A549 (cell line): ENCODE data around the gene PLAA. TPM values are rescaled to one million over a fixed set of nuclear protein-coding genes. Genes with fewer than 3 reads are reported as not detected.

Experiments
- ATAC-seq, 2 experiments: fragments of 200-7000 bp in 1 of 2; fragments of >200 bp in 1 of 2; cut with Nextera tagmentation in 1 of 2; cut with Tn5 transposase in 1 of 2; 3 replicates each; pipeline versions ENCODE4 v1.8.0 to v1.9.1; 2018 to 2020; ENCODE audit warnings: mild to moderate bottlenecking in 1 of 2, moderate library complexity in 1 of 2
- CTCF ChIA-PET: fragments of 300-600 bp; sonication (Branson Sonifier 250); formaldehyde crosslinking; extraction: SDS; loops from one replicate; lab custom pipeline; 2021; ENCODE audit warnings: antibody characterized with exemption, inconsistent platforms; lab: Yijun Ruan, JAX
- POLR2A ChIA-PET: fragments of 350-600 bp; formaldehyde crosslinking; extraction: SDS; loops from one replicate; lab custom pipeline; 2021; ENCODE audit warnings: antibody characterized with exemption, inconsistent platforms; lab: Yijun Ruan, JAX
- DNase-seq, 2 experiments: peaks; one replicate each; pipeline versions ENCODE4 v3.0.0 to v3.0.0-alpha.2; 2011 to 2016; ENCODE audit warnings: low read depth in 1 of 2, low spot score in 1 of 2
- FAIRE-seq: peaks from 2 replicates; lab custom pipeline; 2011; peaks lifted over from hg19 to GRCh38; lab: Jason Lieb, UNC
- H3K27ac ChIP-seq, 2 experiments: fragments of >200 bp; sonication (Bioruptor Twin); formaldehyde crosslinking; 3 replicates each; pipeline ENCODE4 v1.5.1; 2016 to 2017
- H3K4me1 ChIP-seq: fragments of >200 bp; sonication (Bioruptor Twin); formaldehyde crosslinking; 3 replicates; pipeline ENCODE4 v1.6.1; 2016
- H3K4me2 ChIP-seq: fragments of >200 bp; sonication (Bioruptor Twin); formaldehyde crosslinking; 3 replicates; pipeline ENCODE4 v1.6.1; 2016
- H3K4me3 ChIP-seq: fragments of >200 bp; sonication (Bioruptor Twin); formaldehyde crosslinking; 3 replicates; pipeline ENCODE4 v1.5.1; 2016
- H3K9me3 ChIP-seq: fragments of >200 bp; sonication (Bioruptor Twin); formaldehyde crosslinking; 3 replicates; pipeline ENCODE4 v1.6.1; 2016
- CBX2 ChIP-seq: fragments of 200-600 bp; sonication (generic); IDR thresholded peaks from 2 replicates; pipeline ENCODE4 v1.6.1; 2016; ENCODE audit warnings: low read depth, mild to moderate bottlenecking, borderline replicate concordance
- CBX8 ChIP-seq: fragments of 200-600 bp; sonication (generic); IDR thresholded peaks from 2 replicates; pipeline ENCODE4 v1.6.1; 2016
- EP300 ChIP-seq, 2 experiments: fragments of >200 bp; sonication (Bioruptor Twin); formaldehyde crosslinking; IDR thresholded peaks; 2 replicates in 1 of 2; 3 replicates in 1 of 2; pipeline ENCODE4 v1.6.1; 2016 to 2017
- ESRRA ChIP-seq: fragments of 150-350 bp; IDR thresholded peaks from 2 replicates; pipeline ENCODE4 v1.6.1; 2014; ENCODE audit warnings: mild to moderate bottlenecking, low read length, borderline replicate concordance
- FOSB ChIP-seq: fragments of 250-450 bp; sonication (Bioruptor Pico); IDR thresholded peaks from 2 replicates; pipeline ENCODE4 v1.5.0; 2020; ENCODE audit warnings: mild to moderate bottlenecking, moderate library complexity
- HOXB5 ChIP-seq: fragments of 250-450 bp; sonication (Bioruptor Pico); IDR thresholded peaks from 2 replicates; pipeline ENCODE4 v1.5.0; 2020; ENCODE audit warnings: mild to moderate bottlenecking, moderate library complexity
- JUNB ChIP-seq: fragments of >200 bp; sonication (Bioruptor Twin); formaldehyde crosslinking; IDR thresholded peaks from 2 replicates; pipeline ENCODE4 v1.6.1; 2016
- KDM5A ChIP-seq: fragments of 200-600 bp; sonication (generic); IDR thresholded peaks from 2 replicates; pipeline ENCODE4 v1.6.1; 2016; ENCODE audit warnings: antibody characterized with exemption, mild to moderate bottlenecking
- MAZ ChIP-seq: fragments of 150-350 bp; IDR thresholded peaks from 2 replicates; pipeline ENCODE4 v1.6.1; 2014; ENCODE audit warnings: antibody characterized with exemption, low read depth, low read length, borderline replicate concordance
- NFE2L2 ChIP-seq: fragments of 150-350 bp; conservative IDR thresholded peaks from 2 replicates; pipeline ENCODE4 v1.6.1; 2014; ENCODE audit warnings: low read length
- PHF8 ChIP-seq: fragments of 200-600 bp; sonication (generic); IDR thresholded peaks from 2 replicates; pipeline ENCODE4 v1.6.1; 2016; ENCODE audit warnings: low read depth, mild to moderate bottlenecking, antibody characterized with exemption, moderate library complexity, borderline replicate concordance
- RARB ChIP-seq: fragments of 250-450 bp; sonication (Bioruptor Pico); IDR thresholded peaks from 2 replicates; pipeline ENCODE4 v1.8.0; 2021; ENCODE audit warnings: mild to moderate bottlenecking, moderate library complexity
- RCOR1 ChIP-seq: fragments of 150-350 bp; IDR thresholded peaks from 2 replicates; pipeline ENCODE4 v1.6.1; 2014; ENCODE audit warnings: antibody characterized with exemption, low read length, low read depth
- RFX5 ChIP-seq: fragments of 450-650 bp; IDR thresholded peaks from 2 replicates; pipeline ENCODE4 v1.7.1; 2014; ENCODE audit warnings: antibody characterized with exemption, mild to moderate bottlenecking, moderate library complexity
- RNF2 ChIP-seq: fragments of 200-600 bp; sonication (generic); IDR thresholded peaks from 2 replicates; pipeline ENCODE4 v1.6.1; 2016; ENCODE audit warnings: low read depth, mild to moderate bottlenecking, antibody characterized with exemption, moderate library complexity, borderline replicate concordance
- TP53 ChIP-seq: fragments of 250-450 bp; sonication (Bioruptor Pico); IDR thresholded peaks from 2 replicates; pipeline ENCODE4 v1.5.0; 2021; ENCODE audit warnings: mild to moderate bottlenecking, moderate library complexity
- ZNF302 ChIP-seq: fragments of 250-450 bp; sonication (Bioruptor Pico); IDR thresholded peaks from 2 replicates; pipeline ENCODE4 v1.9.0; 2021; ENCODE audit warnings: inconsistent platforms, mild to moderate bottlenecking, moderate library complexity
- WGBS: methylation state at CpG from one replicate; pipeline ENCODE4 v1.1.6; 2017; ENCODE audit errors: missing lambda C conversion rate; 5-methylcytosine and 5-hydroxymethylcytosine counted together
- polyA plus RNA-seq, 4 experiments: library from polyadenylated mRNA; depleted of rRNA in 3 of 4; stranded (reverse); fragments of >200 nt; fragmentation: RNase III in 1 of 4; extraction: RNeasy Plus Mini Kit Qiagen cat#74134 plus additional on column Dnase treatment in 1 of 4; gene quantifications; 2 replicates in 3 of 4; 3 replicates in 1 of 4; pipeline ENCODE4 v1.2.3, GENCODE V29; 2011 to 2017
- TF ChIP-seq, protein P1 (sequence below): fragments of 200-600 bp; sonication (generic); IDR thresholded peaks from 2 replicates; pipeline ENCODE4 v1.6.1; 2016; ENCODE audit warnings: antibody characterized with exemption, mild to moderate bottlenecking, moderate library complexity
- TF ChIP-seq, protein P2 (sequence below): fragments of >200 bp; sonication (Bioruptor Twin); formaldehyde crosslinking; IDR thresholded peaks from 2 replicates; pipeline ENCODE4 v1.6.1; 2016
- TF ChIP-seq, protein P3 (sequence below): fragments of 250-450 bp; sonication (Bioruptor Pico); IDR thresholded peaks from 2 replicates; pipeline ENCODE4 v1.5.0; 2020; ENCODE audit warnings: low read depth, mild to moderate bottlenecking, moderate library complexity
- TF ChIP-seq, protein P4 (sequence below): fragments of >200 bp; sonication (Bioruptor Twin); formaldehyde crosslinking; IDR thresholded peaks from 3 replicates; pipeline ENCODE4 v1.6.1; 2016
- TF ChIP-seq, protein P5 (sequence below): IDR thresholded peaks from 2 replicates; pipeline ENCODE4 v1.6.1; 2012

Gene PLAA
- polyA plus RNA-seq, 2 of the 4 experiments (the other 2 are of a cell fraction) = 25.5 to 37.5 TPM

DNA sequence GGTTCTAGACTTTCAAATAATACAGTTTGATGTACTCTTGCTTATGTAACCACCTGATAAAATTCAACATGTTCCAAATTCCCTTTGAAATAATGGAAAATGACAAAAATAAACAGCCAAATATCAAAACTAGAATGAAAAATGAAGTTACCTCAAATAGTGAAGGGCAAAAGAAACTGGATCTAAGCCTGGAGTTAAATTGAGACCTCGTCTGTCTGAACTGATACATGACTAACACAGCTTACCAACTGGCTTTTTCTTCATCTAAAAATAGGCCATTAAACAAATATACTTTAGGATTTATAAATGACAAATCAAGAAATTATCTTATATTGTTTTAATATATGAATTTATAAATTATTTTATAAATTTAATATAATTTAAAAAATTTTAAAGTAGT lies 42.4 kb downstream of the PLAA start:
- 72% methylated on average over 1 of the region's 1 CpG for WGBS
- TF ChIP-seq, protein P1, sequence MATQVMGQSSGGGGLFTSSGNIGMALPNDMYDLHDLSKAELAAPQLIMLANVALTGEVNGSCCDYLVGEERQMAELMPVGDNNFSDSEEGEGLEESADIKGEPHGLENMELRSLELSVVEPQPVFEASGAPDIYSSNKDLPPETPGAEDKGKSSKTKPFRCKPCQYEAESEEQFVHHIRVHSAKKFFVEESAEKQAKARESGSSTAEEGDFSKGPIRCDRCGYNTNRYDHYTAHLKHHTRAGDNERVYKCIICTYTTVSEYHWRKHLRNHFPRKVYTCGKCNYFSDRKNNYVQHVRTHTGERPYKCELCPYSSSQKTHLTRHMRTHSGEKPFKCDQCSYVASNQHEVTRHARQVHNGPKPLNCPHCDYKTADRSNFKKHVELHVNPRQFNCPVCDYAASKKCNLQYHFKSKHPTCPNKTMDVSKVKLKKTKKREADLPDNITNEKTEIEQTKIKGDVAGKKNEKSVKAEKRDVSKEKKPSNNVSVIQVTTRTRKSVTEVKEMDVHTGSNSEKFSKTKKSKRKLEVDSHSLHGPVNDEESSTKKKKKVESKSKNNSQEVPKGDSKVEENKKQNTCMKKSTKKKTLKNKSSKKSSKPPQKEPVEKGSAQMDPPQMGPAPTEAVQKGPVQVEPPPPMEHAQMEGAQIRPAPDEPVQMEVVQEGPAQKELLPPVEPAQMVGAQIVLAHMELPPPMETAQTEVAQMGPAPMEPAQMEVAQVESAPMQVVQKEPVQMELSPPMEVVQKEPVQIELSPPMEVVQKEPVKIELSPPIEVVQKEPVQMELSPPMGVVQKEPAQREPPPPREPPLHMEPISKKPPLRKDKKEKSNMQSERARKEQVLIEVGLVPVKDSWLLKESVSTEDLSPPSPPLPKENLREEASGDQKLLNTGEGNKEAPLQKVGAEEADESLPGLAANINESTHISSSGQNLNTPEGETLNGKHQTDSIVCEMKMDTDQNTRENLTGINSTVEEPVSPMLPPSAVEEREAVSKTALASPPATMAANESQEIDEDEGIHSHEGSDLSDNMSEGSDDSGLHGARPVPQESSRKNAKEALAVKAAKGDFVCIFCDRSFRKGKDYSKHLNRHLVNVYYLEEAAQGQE = no peak
- TF ChIP-seq, protein P2, sequence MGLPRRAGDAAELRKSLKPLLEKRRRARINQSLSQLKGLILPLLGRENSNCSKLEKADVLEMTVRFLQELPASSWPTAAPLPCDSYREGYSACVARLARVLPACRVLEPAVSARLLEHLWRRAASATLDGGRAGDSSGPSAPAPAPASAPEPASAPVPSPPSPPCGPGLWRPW = no peak
- TF ChIP-seq CBX8 (no peak), KDM5A (no peak), ZNF302 (CRISPR knock-in tag) (no peak), RNF2 (no peak), RCOR1 (no peak), ESRRA (no peak)
- TF ChIP-seq, protein P3, sequence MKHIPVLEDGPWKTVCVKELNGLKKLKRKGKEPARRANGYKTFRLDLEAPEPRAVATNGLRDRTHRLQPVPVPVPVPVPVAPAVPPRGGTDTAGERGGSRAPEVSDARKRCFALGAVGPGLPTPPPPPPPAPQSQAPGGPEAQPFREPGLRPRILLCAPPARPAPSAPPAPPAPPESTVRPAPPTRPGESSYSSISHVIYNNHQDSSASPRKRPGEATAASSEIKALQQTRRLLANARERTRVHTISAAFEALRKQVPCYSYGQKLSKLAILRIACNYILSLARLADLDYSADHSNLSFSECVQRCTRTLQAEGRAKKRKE (CRISPR knock-in tag) = no peak
- TF ChIP-seq, protein P4, sequence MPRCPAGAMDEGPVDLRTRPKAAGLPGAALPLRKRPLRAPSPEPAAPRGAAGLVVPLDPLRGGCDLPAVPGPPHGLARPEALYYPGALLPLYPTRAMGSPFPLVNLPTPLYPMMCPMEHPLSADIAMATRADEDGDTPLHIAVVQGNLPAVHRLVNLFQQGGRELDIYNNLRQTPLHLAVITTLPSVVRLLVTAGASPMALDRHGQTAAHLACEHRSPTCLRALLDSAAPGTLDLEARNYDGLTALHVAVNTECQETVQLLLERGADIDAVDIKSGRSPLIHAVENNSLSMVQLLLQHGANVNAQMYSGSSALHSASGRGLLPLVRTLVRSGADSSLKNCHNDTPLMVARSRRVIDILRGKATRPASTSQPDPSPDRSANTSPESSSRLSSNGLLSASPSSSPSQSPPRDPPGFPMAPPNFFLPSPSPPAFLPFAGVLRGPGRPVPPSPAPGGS = no peak
- DNase-seq (no peak), FAIRE-seq (no peak), ATAC-seq (no peak)
- no peaks in the 10 kb centered on the region for H3K4me1 ChIP-seq
- no peak overlapping the region for H3K4me2 ChIP-seq
- no peak overlapping the region for H3K4me3 ChIP-seq
- ChIA-PET POLR2A (no interaction called here), CTCF (no interaction called here)
- no peak overlapping the region for H3K27ac ChIP-seq
- no peaks in the 10 kb centered on the region for H3K9me3 ChIP-seq

DNA sequence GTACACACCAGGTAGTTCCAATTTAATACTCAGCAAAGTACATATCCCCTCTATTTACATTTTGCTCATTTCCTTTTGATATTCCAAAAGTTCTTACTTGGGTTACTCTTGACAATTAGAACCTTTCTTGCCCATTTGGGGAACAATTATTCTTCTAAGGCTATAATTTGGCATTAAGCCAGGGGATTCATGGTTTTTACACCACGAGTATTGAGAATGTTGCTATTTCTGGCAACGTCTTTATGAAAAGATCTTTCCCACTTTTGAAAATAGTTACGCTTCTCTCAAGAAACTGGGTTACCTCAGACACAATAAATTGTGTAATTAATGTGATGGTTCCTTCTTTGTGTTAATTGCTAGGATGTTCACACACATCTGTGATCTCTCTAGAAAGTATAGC lies 43.0 kb downstream of the PLAA start:
- TF ChIP-seq RNF2 = no peak
- no peak for TF ChIP-seq RFX5
- TF ChIP-seq PHF8 = no peak
- no peak for TF ChIP-seq MAZ
- TF ChIP-seq FOSB (CRISPR knock-in tag) = no peak
- TF ChIP-seq, protein P5, sequence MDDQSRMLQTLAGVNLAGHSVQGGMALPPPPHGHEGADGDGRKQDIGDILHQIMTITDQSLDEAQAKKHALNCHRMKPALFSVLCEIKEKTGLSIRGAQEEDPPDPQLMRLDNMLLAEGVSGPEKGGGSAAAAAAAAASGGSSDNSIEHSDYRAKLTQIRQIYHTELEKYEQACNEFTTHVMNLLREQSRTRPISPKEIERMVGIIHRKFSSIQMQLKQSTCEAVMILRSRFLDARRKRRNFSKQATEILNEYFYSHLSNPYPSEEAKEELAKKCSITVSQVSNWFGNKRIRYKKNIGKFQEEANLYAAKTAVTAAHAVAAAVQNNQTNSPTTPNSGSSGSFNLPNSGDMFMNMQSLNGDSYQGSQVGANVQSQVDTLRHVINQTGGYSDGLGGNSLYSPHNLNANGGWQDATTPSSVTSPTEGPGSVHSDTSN = no peak
- TF ChIP-seq, protein P3 (CRISPR knock-in tag) = no peak
- no peak for TF ChIP-seq RARB (CRISPR knock-in tag)
- TF ChIP-seq CBX2 = no peak
- no peak for TF ChIP-seq CBX8
- TF ChIP-seq NFE2L2 = no peak
- TF ChIP-seq EP300 (IDR thresholded peaks at IDR 0.05) = no peak
- TF ChIP-seq TP53 (CRISPR knock-in tag) = no peak
- no peak for TF ChIP-seq JUNB
- no peak for TF ChIP-seq HOXB5 (CRISPR knock-in tag)
- Histone ChIP-seq H3K4me3 (no peak overlapping the region), H3K27ac (no peak overlapping the region), H3K4me1 (no peaks in the 10 kb centered on the region), H3K9me3 (no peaks in the 10 kb centered on the region), H3K4me2 (no peak overlapping the region)
- no peak for DNase-seq
- FAIRE-seq = no peak
- ATAC-seq = no peak
- ChIA-PET CTCF (no interaction called here), POLR2A (no interaction called here)
- WGBS = 76% methylated on average over 3 of the region's 3 CpGs
